GM19395 (cell line): ENCODE results near the gene TTLL7.

ENCODE experiments used
- ATAC-seq: cut with Tn5 transposase; IDR thresholded peaks from one replicate; pipeline ENCODE4 v1.9.1; 2021; ENCODE audit warnings: mild to moderate bottlenecking, moderate library complexity; ENCODE audit not compliant: unreplicated experiment

Gene TTLL7

GRCh38 chr1:83828456-83828855 is 170.5 kb downstream of the TTLL7 start:
- ATAC-seq, result no peak

GRCh38 chr1:83827741-83828140 is 171.2 kb downstream of the TTLL7 start:
- ATAC-seq, result no peak

DNA sequence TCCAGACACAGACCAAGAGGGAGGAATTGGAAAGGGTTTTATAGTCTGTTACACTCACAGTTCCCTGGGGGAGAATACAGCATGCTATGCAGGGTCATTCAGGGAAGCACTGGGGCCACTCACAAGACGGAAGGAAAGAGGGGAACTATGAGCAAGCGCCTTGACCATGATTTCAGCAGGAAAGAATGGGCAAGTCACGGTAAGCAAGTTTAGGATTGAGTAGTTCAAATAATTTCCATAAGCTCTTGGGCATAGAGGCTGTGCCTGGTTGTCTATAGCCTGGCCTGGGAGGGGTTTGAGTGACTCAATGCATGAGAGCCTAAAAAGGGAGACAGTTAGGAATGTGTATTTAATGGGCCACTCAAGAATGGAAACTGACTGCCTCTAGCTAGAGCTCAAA is 176.7 kb downstream of the TTLL7 start:
- ATAC-seq, result no peak

DNA sequence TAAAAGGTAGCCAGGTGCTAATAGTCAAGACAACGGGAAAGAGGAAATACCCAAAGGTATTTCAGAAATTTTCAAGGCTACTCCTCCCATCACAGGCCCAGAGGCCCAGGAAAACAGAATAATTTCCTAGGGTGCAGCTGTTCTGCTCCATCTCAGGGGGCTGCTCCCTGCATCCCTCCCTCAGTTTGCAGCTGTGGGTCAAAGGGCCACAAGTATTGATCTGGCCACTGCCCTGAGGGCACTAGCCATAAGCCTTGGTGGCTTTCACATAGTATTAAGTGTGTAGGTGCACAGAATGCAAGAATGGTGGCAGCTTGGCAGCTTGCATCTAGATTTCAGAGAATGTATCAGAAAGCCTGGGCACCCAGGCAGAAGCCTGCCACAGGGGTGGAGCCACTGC is 179.5 kb downstream of the TTLL7 start:
- ATAC-seq, result no peak

- ATAC-seq, result no peak
Observed at GRCh38 chr1:83818916-83819315, 180.0 kb downstream of the TTLL7 start.

DNA sequence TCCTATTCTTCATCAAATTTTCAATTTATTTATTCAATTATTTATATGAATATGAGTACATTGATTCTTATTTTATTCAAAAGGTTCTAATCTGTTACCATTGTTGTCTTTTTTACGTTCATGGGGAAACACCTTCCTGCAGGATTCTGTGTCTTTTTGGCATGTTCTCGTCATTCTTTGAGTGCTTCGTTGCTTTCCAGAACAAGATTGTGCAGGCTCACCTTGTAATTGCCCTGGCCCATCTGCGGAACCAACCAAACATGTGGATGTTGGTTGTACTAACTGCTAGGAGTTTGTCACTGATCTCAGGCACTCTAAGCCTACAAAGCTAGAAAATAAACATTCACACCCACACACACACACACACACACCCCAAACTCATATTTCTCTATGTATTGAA is 182.1 kb downstream of the TTLL7 start:
- ATAC-seq, result no peak

- ATAC-seq, result no peak
Observed at GRCh38 chr1:83815330-83815729, 183.6 kb downstream of the TTLL7 start.
